Measurements from ENCODE around the gene SVBP.

The SVBP gene

DNA sequence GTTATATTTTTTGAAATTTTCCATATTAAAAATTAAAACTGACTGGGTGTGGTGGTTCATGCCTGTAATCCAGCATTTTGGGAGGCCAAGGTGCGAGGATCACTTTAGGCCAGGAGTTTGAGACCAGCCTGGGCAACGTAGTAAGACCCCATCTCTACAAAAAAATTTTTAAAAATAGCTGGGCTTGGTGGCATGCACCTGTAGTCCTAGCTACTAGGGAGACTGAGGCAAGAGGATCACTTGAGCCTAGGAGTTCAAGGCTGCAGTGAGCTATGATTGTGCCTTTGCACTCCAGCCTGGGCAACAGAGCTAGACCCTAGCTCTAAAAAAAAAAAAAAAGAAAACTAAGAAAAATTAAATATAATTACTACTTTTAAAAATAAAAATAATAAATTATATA is 4.5 kb upstream of the SVBP start:
- no peak overlapping the region for H3K9ac ChIP-seq (ENCODE audit: low read length)
- H3K27ac ChIP-seq (ENCODE audit: low read depth, low read length), result no peak overlapping the region

DNA sequence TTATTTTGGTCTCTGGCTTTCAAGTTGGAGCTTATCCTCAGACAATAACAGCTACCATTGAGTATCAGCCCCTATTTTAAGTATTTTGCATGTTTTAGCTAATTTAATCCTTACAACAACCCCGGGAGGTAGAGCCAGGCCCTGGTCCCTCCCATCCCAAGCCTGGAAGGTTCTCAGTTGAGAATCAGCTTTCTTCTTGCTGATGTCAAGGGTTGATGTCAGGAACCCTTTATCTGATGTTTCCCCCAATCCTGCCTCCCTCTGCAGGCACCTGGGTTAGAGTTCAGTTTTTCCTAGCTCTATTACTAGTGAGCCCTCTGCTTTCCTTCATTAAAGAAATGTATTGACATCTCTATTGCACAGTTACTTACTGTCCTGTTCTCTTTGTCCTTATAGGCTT is 3.6 kb upstream of the SVBP start:
- no peak overlapping the region for H3K4me2 ChIP-seq (ENCODE audit: low read depth, low read length, poor library complexity, severe bottlenecking)
- H4K20me1 ChIP-seq (ENCODE audit: low read depth, low read length), result no peaks in the 10 kb centered on the region
- no peak overlapping the region for H3K27ac ChIP-seq (ENCODE audit: low read depth, low read length)
- no peaks in the 10 kb centered on the region for H3F3A ChIP-seq (ENCODE audit: insufficient read depth)
- no peaks in the 10 kb centered on the region for H3K9me2 ChIP-seq (replicated peaks; ENCODE audit: insufficient read depth, low read length)
- no peak overlapping the region for H2AFZ ChIP-seq (ENCODE audit: low read depth, low read length, severe bottlenecking)
- no peak overlapping the region for H3K9ac ChIP-seq (ENCODE audit: low read length)
- H3K9me3 ChIP-seq (ENCODE audit: insufficient read depth, low read length), result no peaks in the 10 kb centered on the region
- no peak for TF ChIP-seq EZH2phosphoT487 (conservative IDR thresholded peaks at IDR 0.05; ENCODE audit: low read length)
- TF ChIP-seq, protein P1, sequence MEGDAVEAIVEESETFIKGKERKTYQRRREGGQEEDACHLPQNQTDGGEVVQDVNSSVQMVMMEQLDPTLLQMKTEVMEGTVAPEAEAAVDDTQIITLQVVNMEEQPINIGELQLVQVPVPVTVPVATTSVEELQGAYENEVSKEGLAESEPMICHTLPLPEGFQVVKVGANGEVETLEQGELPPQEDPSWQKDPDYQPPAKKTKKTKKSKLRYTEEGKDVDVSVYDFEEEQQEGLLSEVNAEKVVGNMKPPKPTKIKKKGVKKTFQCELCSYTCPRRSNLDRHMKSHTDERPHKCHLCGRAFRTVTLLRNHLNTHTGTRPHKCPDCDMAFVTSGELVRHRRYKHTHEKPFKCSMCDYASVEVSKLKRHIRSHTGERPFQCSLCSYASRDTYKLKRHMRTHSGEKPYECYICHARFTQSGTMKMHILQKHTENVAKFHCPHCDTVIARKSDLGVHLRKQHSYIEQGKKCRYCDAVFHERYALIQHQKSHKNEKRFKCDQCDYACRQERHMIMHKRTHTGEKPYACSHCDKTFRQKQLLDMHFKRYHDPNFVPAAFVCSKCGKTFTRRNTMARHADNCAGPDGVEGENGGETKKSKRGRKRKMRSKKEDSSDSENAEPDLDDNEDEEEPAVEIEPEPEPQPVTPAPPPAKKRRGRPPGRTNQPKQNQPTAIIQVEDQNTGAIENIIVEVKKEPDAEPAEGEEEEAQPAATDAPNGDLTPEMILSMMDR (IDR thresholded peaks at IDR 0.05; ENCODE audit: insufficient read depth, low read length, poor library complexity, severe bottlenecking), result no peak
- no peak overlapping the region for H3K4me3 ChIP-seq (ENCODE audit: insufficient read depth, low read length, poor library complexity, severe bottlenecking)
- no peaks in the 10 kb centered on the region for H3K79me2 ChIP-seq (ENCODE audit: insufficient read depth, low read length)
- no peaks in the 10 kb centered on the region for H3K36me3 ChIP-seq (ENCODE audit: low read length)
- no peaks in the 10 kb centered on the region for H3K27me3 ChIP-seq (ENCODE audit: low read length)

More for the DNA sequence above, 4.5 kb upstream of the SVBP start:
- Histone ChIP-seq H2AFZ (ENCODE audit: low read depth, low read length, severe bottlenecking) (no peak overlapping the region), H3K9me2 (replicated peaks; ENCODE audit: insufficient read depth, low read length) (no peaks in the 10 kb centered on the region), H3K79me2 (ENCODE audit: insufficient read depth, low read length) (no peaks in the 10 kb centered on the region), H3K4me3 (ENCODE audit: insufficient read depth, low read length, poor library complexity, severe bottlenecking) (no peak overlapping the region), H3F3A (ENCODE audit: insufficient read depth) (no peaks in the 10 kb centered on the region), H4K20me1 (ENCODE audit: low read depth, low read length) (no peaks in the 10 kb centered on the region), H3K27me3 (ENCODE audit: low read length) (no peaks in the 10 kb centered on the region), H3K9me3 (ENCODE audit: insufficient read depth, low read length) (no peaks in the 10 kb centered on the region), H3K4me2 (ENCODE audit: low read depth, low read length, poor library complexity, severe bottlenecking) (no peak overlapping the region), H3K36me3 (ENCODE audit: low read length) (no peaks in the 10 kb centered on the region)
- TF ChIP-seq EZH2phosphoT487 (conservative IDR thresholded peaks at IDR 0.05; ENCODE audit: low read length), result no peak
- TF ChIP-seq, protein P1 (IDR thresholded peaks at IDR 0.05; ENCODE audit: insufficient read depth, low read length, poor library complexity, severe bottlenecking), result no peak

DNA sequence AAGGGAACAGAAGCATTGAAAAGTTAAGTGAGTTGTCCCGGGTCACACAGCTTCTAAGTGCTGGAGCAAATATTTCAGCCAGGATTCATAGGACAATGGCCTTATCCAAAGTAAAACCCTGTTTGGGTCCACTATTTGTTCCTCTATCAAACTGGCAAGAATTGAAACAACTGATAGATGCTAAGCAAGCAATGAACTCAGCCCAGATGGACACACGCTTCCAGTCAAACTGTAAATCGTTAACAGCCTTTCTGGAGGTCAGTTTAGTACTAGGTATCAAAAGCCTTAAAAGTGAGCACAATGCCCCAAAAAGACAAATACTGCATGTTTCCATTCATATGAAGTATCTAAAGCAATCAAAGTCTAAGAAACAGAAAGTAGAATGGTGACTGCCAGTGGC is 779 bp upstream of the SVBP start:
- Histone ChIP-seq H3K9me3 (ENCODE audit: insufficient read depth, low read length) (no peaks in the 10 kb centered on the region), H4K20me1 (ENCODE audit: low read depth, low read length) (no peaks in the 10 kb centered on the region), H3K9me2 (replicated peaks; ENCODE audit: insufficient read depth, low read length) (no peaks in the 10 kb centered on the region), H3K9ac (ENCODE audit: low read length) (no peak overlapping the region; the same call in 1 of the 2 replicates), H2AFZ (ENCODE audit: low read depth, low read length, severe bottlenecking) (no peak overlapping the region), H3K36me3 (ENCODE audit: low read length) (no peaks in the 10 kb centered on the region), H3F3A (ENCODE audit: insufficient read depth) (no peaks in the 10 kb centered on the region), H3K4me3 (ENCODE audit: insufficient read depth, low read length, poor library complexity, severe bottlenecking) (no peak overlapping the region), H3K4me2 (ENCODE audit: low read depth, low read length, poor library complexity, severe bottlenecking) (peak overlapping the region; percentile 77), H3K27me3 (ENCODE audit: low read length) (no peaks in the 10 kb centered on the region), H3K27ac (ENCODE audit: low read depth, low read length) (no peak overlapping the region), H3K79me2 (ENCODE audit: insufficient read depth, low read length) (no peaks in the 10 kb centered on the region)
- TF ChIP-seq, protein P1 (IDR thresholded peaks at IDR 0.05; ENCODE audit: insufficient read depth, low read length, poor library complexity, severe bottlenecking), result no peak
- TF ChIP-seq EZH2phosphoT487 (conservative IDR thresholded peaks at IDR 0.05; ENCODE audit: low read length), result no peak

All from SU-DHL-6 (cell line).